HepG2 (cell line): ENCODE measurements around the gene FAAP100. TPM values are rescaled to one million over a fixed set of nuclear protein-coding genes. Genes with fewer than 3 reads are reported as not detected.

Experiments used
- ATAC-seq: fragments of 200-7000 bp; cut with Tn5 transposase; 3 replicates; pipeline ENCODE4 v1.9.1; 2020; ENCODE audit warnings: mild to moderate bottlenecking, moderate library complexity
- BruUV-seq: library from RNA; stranded (reverse); fragments of 400-500 nt; replicated peaks from 2 replicates; lab custom pipeline; 2021; lab: Mats Ljungman, UMichigan
- CTCF ChIA-PET: fragments of 300-600 bp; formaldehyde crosslinking; extraction: SDS; loops from one replicate; lab custom pipeline; 2021; ENCODE audit warnings: low total read pairs, inconsistent platforms, low intra/inter-chr PET ratio; lab: Yijun Ruan, JAX
- POLR2A ChIA-PET: fragments of 350-600 bp; sonication (Branson Sonifier 250); formaldehyde crosslinking; loops from one replicate; lab custom pipeline; 2020; ENCODE audit warnings: antibody characterized with exemption, inconsistent platforms; lab: Yijun Ruan, JAX
- DNase-seq: peaks from one replicate; pipeline ENCODE4 v3.0.0-alpha.2; 2015; ENCODE audit warnings: low spot score
- FAIRE-seq: peaks from 3 replicates; lab custom pipeline; 2011; peaks lifted over from hg19 to GRCh38; lab: Jason Lieb, UNC
- H2AFZ ChIP-seq: one replicate; pipeline ENCODE4 v1.6.1; 2011; ENCODE audit warnings: low read length, inconsistent platforms
- H3K27ac ChIP-seq: fragments of 300-600 bp; 3 replicates; pipeline ENCODE4 v1.8.0; 2011; ENCODE audit warnings: mixed run types, mild to moderate bottlenecking, mixed read lengths, low read length, inconsistent platforms; ENCODE audit not compliant: insufficient read depth; ENCODE audit errors: extremely low read length
- H3K27me3 ChIP-seq, 2 experiments: fragments of 200-600 bp in 1 of 2; 2 replicates in 1 of 2; 3 replicates in 1 of 2; pipeline versions ENCODE4 v1.6.0 to v1.8.0; 2011; ENCODE audit warnings: low read length in 2 of 2, mild to moderate bottlenecking in 2 of 2, moderate library complexity in 2 of 2, inconsistent platforms in 1 of 2; ENCODE audit not compliant: insufficient read depth in 2 of 2, control insufficient read depth in 1 of 2
- H3K36me3 ChIP-seq, 2 experiments: fragments of 200-600 bp in 1 of 2; replicated peaks in 1 of 2; 2 replicates in 1 of 2; 3 replicates in 1 of 2; pipeline versions ENCODE4 v1.5.1 to v1.8.0; 2011; ENCODE audit warnings: low read length in 2 of 2, inconsistent platforms in 1 of 2; ENCODE audit not compliant: insufficient read depth in 2 of 2, control insufficient read depth in 1 of 2
- H3K4me1 ChIP-seq: 2 replicates; pipeline ENCODE4 v1.5.1; 2012; ENCODE audit warnings: low read length, inconsistent platforms; ENCODE audit not compliant: insufficient read depth
- H3K4me2 ChIP-seq: 2 replicates; pipeline ENCODE4 v1.6.0; 2011; ENCODE audit warnings: low read depth, low read length, inconsistent platforms
- H3K4me3 ChIP-seq, 3 experiments: fragments of 200-600 bp in 1 of 3; sonication (generic), shearing (Covaris generic) in 1 of 3; replicated peaks in 1 of 3; 2 replicates each; pipeline ENCODE4 v1.5.1; 2011 to 2016; ENCODE audit warnings: low read length in 3 of 3, inconsistent platforms in 2 of 3, low read depth in 2 of 3, mild to moderate bottlenecking in 2 of 3, control low read depth in 1 of 3, mixed read lengths in 1 of 3; ENCODE audit not compliant: insufficient read depth in 1 of 3
- H3K79me2 ChIP-seq: one replicate; pipeline ENCODE4 v1.6.1; 2011; ENCODE audit warnings: low read length, inconsistent platforms; ENCODE audit not compliant: insufficient read depth
- H3K9ac ChIP-seq: 2 replicates; pipeline ENCODE4 v1.6.0; 2011; ENCODE audit warnings: mild to moderate bottlenecking, low read depth, low read length, inconsistent platforms; ENCODE audit not compliant: insufficient read depth
- H3K9me3 ChIP-seq: 2 replicates; pipeline ENCODE4 v1.5.1; 2012; ENCODE audit warnings: mild to moderate bottlenecking, low read length
- H4K20me1 ChIP-seq: 2 replicates; pipeline ENCODE4 v1.6.0; 2011; ENCODE audit warnings: inconsistent platforms, mild to moderate bottlenecking, low read length, moderate library complexity; ENCODE audit not compliant: insufficient read depth
- BHLHE40 ChIP-seq: IDR thresholded peaks from 2 replicates; pipeline ENCODE4 v1.6.1; 2011; ENCODE audit warnings: low read length, improper control_type of control experiment
- CEBPZ ChIP-seq: IDR thresholded peaks from 2 replicates; pipeline ENCODE4 v1.6.1; 2012; ENCODE audit warnings: low read length, improper control_type of control experiment
- HBP1 ChIP-seq: IDR thresholded peaks from 2 replicates; pipeline ENCODE4 v1.6.1; 2016; ENCODE audit warnings: low read depth, control low read depth
- HNRNPK ChIP-seq: fragments of 200-400 bp; formaldehyde crosslinking; IDR thresholded peaks from 2 replicates; pipeline ENCODE4 v1.6.1; 2018; ENCODE audit warnings: low read length, low read depth, moderate library complexity, mild to moderate bottlenecking; ENCODE audit not compliant: poor library complexity, severe bottlenecking
- IKZF5 ChIP-seq: IDR thresholded peaks from 2 replicates; pipeline ENCODE4 v1.6.1; 2018; ENCODE audit warnings: missing genetic modification reagents, mild to moderate bottlenecking, missing compliant biosample characterization
- MTA1 ChIP-seq: sonication (generic); formaldehyde crosslinking; IDR thresholded peaks from 2 replicates; pipeline ENCODE4 v1.4.0; 2020; ENCODE audit warnings: missing genetic modification reagents, mild to moderate bottlenecking, borderline replicate concordance
- MYC ChIP-seq: sonication (generic); formaldehyde crosslinking; IDR thresholded peaks from 2 replicates; pipeline ENCODE4 v1.9.0; 2021; ENCODE audit warnings: missing genetic modification reagents, borderline replicate concordance
- NCOA1 ChIP-seq: sonication (generic); formaldehyde crosslinking; IDR thresholded peaks from 2 replicates; pipeline ENCODE4 v1.9.0; 2021; ENCODE audit warnings: missing genetic modification reagents
- PCBP2 ChIP-seq: fragments of 200-400 bp; formaldehyde crosslinking; optimal IDR thresholded peaks from 2 replicates; pipeline ENCODE3; 2018; ENCODE audit warnings: low read length, low read depth; ENCODE audit not compliant: poor library complexity, severe bottlenecking
- PTBP1 ChIP-seq: fragments of 200-400 bp; formaldehyde crosslinking; IDR thresholded peaks from 2 replicates; pipeline ENCODE4 v1.6.1; 2018; ENCODE audit warnings: low read length, low read depth; ENCODE audit not compliant: poor library complexity, severe bottlenecking
- ZBTB46 ChIP-seq: sonication (generic); formaldehyde crosslinking; IDR thresholded peaks from 2 replicates; pipeline ENCODE4 v1.4.0; 2020; ENCODE audit warnings: mild to moderate bottlenecking, missing genetic modification reagents, borderline replicate concordance
- ZNF205 ChIP-seq: IDR thresholded peaks from 2 replicates; pipeline ENCODE4 v1.6.1; 2018; ENCODE audit warnings: missing biosample characterization, missing genetic modification reagents
- ZNF329 ChIP-seq: sonication (generic); formaldehyde crosslinking; IDR thresholded peaks from 2 replicates; pipeline ENCODE4 v1.9.0; 2021; ENCODE audit warnings: low read depth, mild to moderate bottlenecking, missing genetic modification reagents
- ZNF749 ChIP-seq: sonication (generic); formaldehyde crosslinking; IDR thresholded peaks from 2 replicates; pipeline ENCODE4 v1.8.0; 2022; ENCODE audit warnings: mild to moderate bottlenecking, missing genetic modification reagents, moderate library complexity, borderline replicate concordance
- whole genome bisulfite sequencing: methylation state at CpG from one replicate; pipeline ENCODE4 v1.1.6; 2017; ENCODE audit warnings: low lambda C conversion rate; 5-methylcytosine and 5-hydroxymethylcytosine counted together
- in situ Hi-C: cut with HindIII; loops from 2 replicates; pipeline ENCODE4 v1.10.0; 2017; ENCODE audit warnings: low pct_unique_long_range_greater_than_20kb; ENCODE audit not compliant: extremely low pct_ligation_motif_present
- intact Hi-C: fragments of 100-400 bp; cut with micrococcal nuclease; formaldehyde crosslinking; loops from one replicate; pipeline ENCODE4 v1.10.0; 2022; ENCODE audit not compliant: unreplicated experiment
- polyA plus RNA-seq, 8 experiments: library from polyadenylated mRNA; depleted of rRNA in 3 of 8; stranded (reverse) in 7 of 8; unstranded in 1 of 8; fragments of >200 nt; fragmentation: Illumina TruSeq in 4 of 8; extraction: Trizol in 4 of 8; gene quantifications; 2 replicates each; pipeline versions ENCODE4 v1.2.1 to v1.2.3, GENCODE V29; 2011 to 2016; ENCODE audit warnings: low read depth in 4 of 8, missing spikeins in 1 of 8, mixed read lengths in 1 of 8; ENCODE audit not compliant: insufficient read depth in 1 of 8
- total RNA-seq, 5 experiments: library from RNA; depleted of rRNA; stranded (reverse); fragments of >200 nt; fragmentation: Illumina TruSeq; extraction: Trizol; gene quantifications; 2 replicates each; pipeline ENCODE4 v1.2.3, GENCODE V29; 2016; ENCODE audit warnings: low read depth in 1 of 5

Gene FAAP100
- total and polyA plus RNA-seq, 2 of the 13 experiments (the other 11 are each of a cell fraction or from before 2014, with no cell fraction given), result 7.6 to 20.8 TPM

GRCh38 chr17:81491181-81491581 is 61.0 kb downstream of the FAAP100 start:
- intact Hi-C loops, result no loop called here
- POLR2A ChIA-PET, result interaction anchor here (1.7 kb wide), 1 partner anchor 17 kb away, joined by 13 read pairs; no protein-coding TSS in a partner anchor
- DNase-seq, result no peak
- H3K36me3 ChIP-seq, result no peaks in the 10 kb centered on the region
- H3K9ac ChIP-seq, result no peak overlapping the region
- peak overlapping the region; percentile 50 for H3K4me2 ChIP-seq
- in situ Hi-C loops, result no loop called here
- H3K79me2 ChIP-seq, result no peaks in the 10 kb centered on the region
- CTCF ChIA-PET, result no interaction called here
- no peaks in the 10 kb centered on the region for H4K20me1 ChIP-seq
- peak; percentile 24 for ATAC-seq
- BruUV-seq, result no TSS peak
- peaks cover 74% of the 10 kb centered on the region for H3K4me1 ChIP-seq
- no peak for FAIRE-seq
- H3K27me3 ChIP-seq, result peaks cover 1 to 29% of the 10 kb centered on the region in 2 experiments
- H3K9me3 ChIP-seq, result no peaks in the 10 kb centered on the region
- 0% methylated on average over 3 of the region's 5 CpGs for WGBS
- peak overlapping the region in 1 of 3 experiments; percentile 5; a peak in 1 of 6 replicates for H3K4me3 ChIP-seq
- H3K27ac ChIP-seq, result no peak overlapping the region
- H2AFZ ChIP-seq, result no peak overlapping the region
- TF ChIP-seq HBP1 (CRISPR knock-in tag), result 0 out of 2 replicates have a peak, but pooled peaks have one; percentile 34
- no peak for TF ChIP-seq ZBTB46 (CRISPR knock-in tag)
- peak; percentile 55 for TF ChIP-seq PTBP1
- peak; percentile 99 for TF ChIP-seq HNRNPK
- TF ChIP-seq MYC (CRISPR knock-in tag), result peak; percentile 45; the same call in 1 of the 2 replicates
- no peak for TF ChIP-seq NCOA1 (CRISPR knock-in tag)
- peak; percentile 48; the same call in 1 of the 2 replicates for TF ChIP-seq ZNF205 (CRISPR knock-in tag)
- no peak for TF ChIP-seq ZNF329 (CRISPR knock-in tag)
- TF ChIP-seq BHLHE40, result 0 out of 2 replicates have a peak, but pooled peaks have one; percentile 9
- TF ChIP-seq ZNF749, result no peak
- TF ChIP-seq PCBP2, result peak; percentile 65
- TF ChIP-seq CEBPZ, result no peak
- peak; percentile 57; the same call in 1 of the 2 replicates for TF ChIP-seq MTA1
- no peak; the same call in 1 of the 2 replicates for TF ChIP-seq IKZF5
